Lower leg skin (tissue), 3 donors: ENCODE measurements around the gene RMDN3.

ENCODE experiments used
- POLR2A ChIP-seq, 2 donors: fragments of 450-650 bp; IDR thresholded peaks; one replicate each; pipeline ENCODE4 v1.6.1; 2016 to 2017; ENCODE audit warnings: antibody characterized with exemption in 2 of 2, mild to moderate bottlenecking in 1 of 2, moderate library complexity in 1 of 2
- TF ChIP-seq, protein P1 (sequence below), 3 donors: fragments of 450-650 bp; IDR thresholded peaks; one replicate each; pipeline ENCODE4 v1.5.1; 2016; ENCODE audit warnings: antibody characterized with exemption in 3 of 3, mild to moderate bottlenecking in 3 of 3, moderate library complexity in 2 of 3

DNA sequence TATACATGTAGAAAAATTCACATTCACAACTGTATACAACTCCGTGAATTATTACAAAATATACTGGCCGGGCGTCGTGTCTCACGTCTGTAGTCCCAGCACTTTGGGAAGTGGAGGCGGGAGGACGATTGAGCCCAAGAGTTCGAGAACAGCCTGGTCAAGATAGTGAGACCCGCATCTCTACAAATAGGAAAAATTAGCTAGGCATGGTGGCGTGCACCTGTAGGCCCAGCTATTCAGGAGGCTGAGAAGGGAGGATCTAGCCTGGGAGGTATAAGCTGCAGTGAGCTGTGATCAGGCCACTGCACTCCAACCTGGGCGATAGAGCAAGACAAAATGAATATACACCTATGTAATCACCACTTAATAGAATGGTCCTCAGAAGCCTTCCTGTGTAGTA, 58.8 kb downstream of the RMDN3 start:
- TF ChIP-seq, protein P1, sequence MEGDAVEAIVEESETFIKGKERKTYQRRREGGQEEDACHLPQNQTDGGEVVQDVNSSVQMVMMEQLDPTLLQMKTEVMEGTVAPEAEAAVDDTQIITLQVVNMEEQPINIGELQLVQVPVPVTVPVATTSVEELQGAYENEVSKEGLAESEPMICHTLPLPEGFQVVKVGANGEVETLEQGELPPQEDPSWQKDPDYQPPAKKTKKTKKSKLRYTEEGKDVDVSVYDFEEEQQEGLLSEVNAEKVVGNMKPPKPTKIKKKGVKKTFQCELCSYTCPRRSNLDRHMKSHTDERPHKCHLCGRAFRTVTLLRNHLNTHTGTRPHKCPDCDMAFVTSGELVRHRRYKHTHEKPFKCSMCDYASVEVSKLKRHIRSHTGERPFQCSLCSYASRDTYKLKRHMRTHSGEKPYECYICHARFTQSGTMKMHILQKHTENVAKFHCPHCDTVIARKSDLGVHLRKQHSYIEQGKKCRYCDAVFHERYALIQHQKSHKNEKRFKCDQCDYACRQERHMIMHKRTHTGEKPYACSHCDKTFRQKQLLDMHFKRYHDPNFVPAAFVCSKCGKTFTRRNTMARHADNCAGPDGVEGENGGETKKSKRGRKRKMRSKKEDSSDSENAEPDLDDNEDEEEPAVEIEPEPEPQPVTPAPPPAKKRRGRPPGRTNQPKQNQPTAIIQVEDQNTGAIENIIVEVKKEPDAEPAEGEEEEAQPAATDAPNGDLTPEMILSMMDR (IDR thresholded peaks at IDR 0.05) = no peak
- TF ChIP-seq POLR2A (IDR thresholded peaks at IDR 0.05) = no peak
